NCI-H2107 treated with DMSO at 0.1 percent for 48 hours (cell line): Measurements from ENCODE around the gene ZNF549.
"Not testable (repeated sequence)": the region's sequence is repeated elsewhere in the genome, so short reads cannot be mapped to it uniquely, and the experiment has no call there.

Source experiments
- DNase-seq: peaks from one replicate; lab custom pipeline; 2025; ENCODE audit not compliant: unreplicated experiment; lab: John Stamatoyannopoulos, UW

The ZNF549 gene

DNA sequence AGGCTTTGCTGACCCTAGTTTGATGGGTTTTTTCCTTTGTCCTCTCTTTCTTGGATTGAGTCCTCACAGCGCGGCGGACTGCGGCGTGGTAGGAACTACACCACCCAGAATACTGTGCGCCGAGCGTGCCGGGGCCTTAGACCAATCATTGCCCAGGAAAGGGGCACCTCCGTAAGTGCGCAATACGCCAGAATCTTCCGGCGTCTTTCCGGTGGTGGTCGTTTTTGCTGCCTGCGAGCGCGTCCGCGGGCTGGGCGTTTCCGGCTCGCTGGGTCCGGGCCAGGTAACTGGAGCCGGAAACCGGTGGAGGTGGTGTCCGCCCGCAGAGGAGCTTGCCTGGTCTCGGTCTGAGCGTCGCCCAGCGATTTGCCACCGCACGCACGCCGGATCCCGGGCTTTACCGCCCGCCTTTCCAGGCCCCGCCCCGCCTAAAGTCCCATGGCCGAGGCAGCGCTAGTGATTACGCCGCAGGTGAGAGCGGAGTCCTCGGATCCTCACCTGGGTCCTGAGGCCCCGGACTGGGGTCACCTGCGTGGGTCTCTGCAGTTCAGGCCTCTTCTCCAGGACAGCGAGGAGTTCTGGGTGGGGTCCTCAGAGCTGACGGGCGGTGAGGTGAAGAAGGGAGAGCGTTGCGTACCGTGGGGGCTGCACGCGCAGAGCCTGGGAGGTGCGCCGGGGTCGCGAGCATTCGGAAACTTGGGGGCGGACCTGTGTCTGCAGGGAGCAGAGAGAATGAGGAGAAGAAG, at the start of gene ZNF549:
Gene ZNF549 (plus strand): TSS at position 221 of the 746 bp plus-strand sequence. CDS start 218 bp downstream, at position 439.
- peak; percentile 84 for DNase-seq

- peak; percentile 86 for DNase-seq
Observed at GRCh38 chr19:57487477-57488298, 39.5 kb upstream of the ZNF549 start, which contains the start of gene ZNF419. TSS of gene ZNF419 (plus strand) at chr19:57487750. CDS start at chr19:57487951, 201 bp downstream.

DNA sequence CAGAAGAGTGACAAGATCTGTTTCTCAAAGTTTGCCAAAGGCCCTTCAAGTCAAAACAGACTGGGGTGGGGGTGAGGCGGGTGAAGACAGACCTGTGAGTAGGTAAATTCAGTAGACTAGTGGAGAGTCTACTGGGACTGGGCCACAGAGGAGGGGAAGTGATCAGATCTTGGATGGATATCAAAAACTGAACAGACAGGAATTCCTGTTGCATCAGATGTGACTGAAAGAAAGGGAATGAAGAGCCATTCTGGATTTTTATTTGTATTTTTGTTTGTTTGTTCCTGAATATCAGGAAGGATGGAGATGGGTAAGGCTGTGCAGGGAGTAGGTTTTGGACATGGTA, 38.9 kb upstream of the ZNF549 start:
- DNase-seq, result not testable (repeated sequence)

- not testable (repeated sequence) for DNase-seq
Observed at GRCh38 chr19:57499332-57499679, 27.9 kb upstream of the ZNF549 start.

GRCh38 chr19:57499680-57500395, 27.3 kb upstream of the ZNF549 start, which contains the start of gene ZNF773:
TSS of gene ZNF773 (plus strand) at chr19:57499938. CDS start at chr19:57500081, 143 bp downstream.
- DNase-seq, result peak; percentile 64

GRCh38 chr19:57500400-57500799, 26.8 kb upstream of the ZNF549 start:
- not testable (repeated sequence) for DNase-seq

GRCh38 chr19:57506163-57506562, 21.0 kb upstream of the ZNF549 start:
- no peak for DNase-seq

GRCh38 chr19:57511484-57511883, 15.7 kb upstream of the ZNF549 start:
- no peak for DNase-seq

- DNase-seq, result no peak
Observed at GRCh38 chr19:57512845-57513244, 14.3 kb upstream of the ZNF549 start.

GRCh38 chr19:57515255-57515654, 11.9 kb upstream of the ZNF549 start:
- DNase-seq, result no peak

DNA sequence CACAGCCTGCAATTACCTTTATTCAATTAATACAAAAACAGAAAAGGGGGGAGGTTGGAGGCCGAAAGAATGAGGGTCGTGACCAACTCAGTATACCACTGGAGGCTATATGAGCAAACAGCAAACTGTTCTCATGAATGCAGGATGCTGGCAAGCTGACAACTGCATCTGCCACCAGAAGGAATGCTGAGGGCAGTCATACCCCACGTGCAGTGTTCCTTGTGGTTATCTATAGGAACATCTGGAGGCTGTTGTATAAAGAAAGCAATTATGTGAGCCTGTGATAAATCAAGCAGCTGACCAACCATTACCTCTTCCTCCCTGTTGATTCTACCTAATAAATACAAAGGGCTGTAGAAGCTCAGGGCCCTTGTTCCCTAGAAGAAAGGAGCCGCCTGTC, 9.1 kb upstream of the ZNF549 start:
- DNase-seq, result not testable (repeated sequence)

DNA sequence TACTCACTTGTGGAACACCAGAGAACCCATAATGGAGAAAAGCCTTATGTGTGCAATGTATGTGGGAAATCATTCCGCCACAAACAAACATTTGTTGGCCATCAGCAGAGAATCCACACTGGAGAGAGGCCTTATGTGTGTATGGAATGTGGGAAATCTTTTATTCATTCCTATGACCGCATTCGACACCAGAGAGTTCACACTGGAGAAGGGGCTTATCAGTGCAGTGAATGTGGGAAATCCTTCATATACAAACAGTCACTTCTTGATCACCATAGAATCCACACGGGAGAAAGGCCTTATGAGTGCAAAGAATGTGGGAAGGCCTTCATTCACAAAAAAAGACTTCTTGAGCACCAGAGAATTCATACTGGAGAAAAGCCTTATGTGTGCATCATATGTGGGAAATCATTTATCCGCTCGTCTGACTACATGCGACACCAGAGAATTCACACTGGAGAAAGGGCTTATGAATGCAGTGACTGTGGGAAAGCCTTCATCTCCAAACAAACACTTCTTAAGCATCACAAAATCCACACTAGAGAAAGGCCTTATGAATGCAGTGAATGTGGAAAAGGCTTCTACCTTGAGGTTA, 10.9 kb downstream of the ZNF549 start:
- DNase-seq, result no peak

DNA sequence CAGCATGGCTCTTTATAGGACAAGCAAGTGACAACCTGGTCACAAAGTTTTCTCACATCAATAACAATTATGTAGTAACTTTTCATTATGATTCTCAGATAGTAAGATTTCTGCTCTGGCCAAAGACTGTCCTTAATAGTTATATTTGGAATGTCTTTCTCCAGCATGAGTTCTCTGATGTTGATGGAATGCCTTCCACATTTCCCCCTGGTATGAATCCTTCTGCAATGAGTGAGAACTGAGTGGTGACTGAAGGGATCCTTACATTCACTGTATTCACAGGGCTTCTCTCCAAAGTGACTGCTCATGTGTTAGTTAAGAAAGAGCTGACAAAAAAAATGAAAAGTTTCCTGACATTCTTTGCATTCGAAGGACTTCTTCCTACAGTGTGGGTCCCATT, 19.4 kb downstream of the ZNF549 start:
- DNase-seq, result no peak

DNA sequence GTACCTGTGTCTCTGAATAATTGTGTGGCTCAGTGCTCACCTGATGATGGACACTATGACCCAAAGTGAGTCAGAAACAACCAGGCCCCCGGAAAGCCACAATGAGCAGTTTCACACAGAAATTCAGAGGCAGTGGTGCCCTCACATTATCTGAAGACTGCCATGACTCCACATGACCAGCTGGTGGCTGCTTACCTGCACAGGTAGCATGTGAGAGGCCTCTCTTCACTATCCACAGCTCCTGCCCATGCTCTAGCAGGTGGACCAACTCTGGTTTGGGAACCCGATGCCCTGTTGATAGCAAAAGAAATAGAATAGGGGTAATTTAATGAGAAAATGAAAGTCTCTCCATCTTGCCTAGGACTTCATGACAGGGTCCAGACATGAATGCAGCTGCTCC, 25.3 kb downstream of the ZNF549 start:
- no peak for DNase-seq

GRCh38 chr19:57557659-57558058, 30.5 kb downstream of the ZNF549 start:
- no peak for DNase-seq

DNA sequence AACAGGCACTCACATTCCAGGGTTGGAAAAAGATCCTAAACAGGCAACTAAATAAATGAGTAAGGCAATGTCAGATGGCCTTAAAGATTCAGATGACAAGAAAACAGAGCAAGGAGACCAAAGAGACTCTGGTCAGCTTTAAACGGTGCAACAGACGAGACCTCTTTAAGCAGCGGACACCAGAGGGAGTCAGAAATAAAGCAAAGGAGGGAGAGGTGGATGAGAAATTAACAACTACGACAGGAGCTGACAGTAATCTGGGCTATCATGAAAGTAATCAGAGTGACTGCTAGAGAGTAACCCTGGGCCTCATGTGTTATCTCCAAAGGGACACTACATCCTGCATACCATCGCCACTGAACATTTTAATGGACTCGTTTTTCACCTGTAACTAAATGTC, 31.4 kb downstream of the ZNF549 start:
- DNase-seq, result no peak

- DNase-seq, result no peak
Observed at GRCh38 chr19:57559008-57559403, 31.9 kb downstream of the ZNF549 start.

- peak; percentile 46 for DNase-seq
Observed at GRCh38 chr19:57559404-57560025, 32.4 kb downstream of the ZNF549 start, which contains the start of gene ZNF550. TSS of gene ZNF550 (minus strand) at chr19:57559863. CDS start at chr19:57559682, 181 bp downstream.

DNA sequence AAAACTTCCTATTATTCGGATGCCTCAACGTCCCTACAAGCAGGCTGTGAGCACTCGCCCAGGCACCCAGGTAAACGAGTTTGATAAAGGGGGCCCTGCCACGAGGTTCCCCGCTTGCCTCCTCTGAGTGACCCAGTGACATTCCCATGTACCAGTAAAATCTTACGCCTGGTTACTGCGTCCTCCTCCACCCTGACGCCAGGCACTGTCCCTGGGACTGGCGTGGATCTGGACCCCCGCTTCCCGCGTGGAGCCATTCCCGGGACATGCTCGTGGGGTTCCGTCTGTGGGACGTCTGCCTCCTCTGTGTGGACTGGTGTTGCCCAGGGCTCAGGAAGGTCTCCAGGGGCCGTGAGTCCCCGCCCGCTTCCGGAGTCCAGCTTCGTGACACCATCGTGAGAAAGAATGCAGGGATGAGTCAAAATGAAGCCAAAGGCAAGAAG, 32.9 kb downstream of the ZNF549 start:
- DNase-seq, result no peak

DNA sequence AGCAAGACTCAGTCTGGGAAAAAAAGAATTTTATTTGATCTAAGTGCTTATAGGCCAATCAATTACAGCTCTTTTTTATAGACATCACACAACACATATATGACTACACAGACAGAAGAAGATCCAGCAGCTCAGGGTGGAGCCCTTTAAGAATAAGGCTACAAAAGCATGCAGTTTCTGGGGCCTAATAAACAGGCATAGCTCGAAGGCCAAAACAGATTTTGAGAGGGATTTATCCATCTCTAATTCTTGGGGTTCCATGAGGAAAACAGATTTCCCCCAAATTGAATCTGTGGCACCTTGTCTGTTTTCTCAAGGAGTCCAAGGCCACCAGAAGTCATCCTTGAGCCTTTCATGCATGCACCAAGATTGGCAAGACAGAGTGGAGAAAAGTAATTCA, 36.4 kb downstream of the ZNF549 start:
- DNase-seq, result no peak
